GM21526 (cell line): ENCODE data around the gene SPINT3.
"Not testable (repeated sequence)": the region's sequence is repeated elsewhere in the genome, so short reads cannot be mapped to it uniquely, and the experiment has no call there.

Source experiments
- ATAC-seq: cut with Tn5 transposase; IDR thresholded peaks from one replicate; pipeline ENCODE4 v1.9.1; 2021; ENCODE audit warnings: moderate library complexity; ENCODE audit not compliant: unreplicated experiment, low FRiP score

Gene SPINT3

DNA sequence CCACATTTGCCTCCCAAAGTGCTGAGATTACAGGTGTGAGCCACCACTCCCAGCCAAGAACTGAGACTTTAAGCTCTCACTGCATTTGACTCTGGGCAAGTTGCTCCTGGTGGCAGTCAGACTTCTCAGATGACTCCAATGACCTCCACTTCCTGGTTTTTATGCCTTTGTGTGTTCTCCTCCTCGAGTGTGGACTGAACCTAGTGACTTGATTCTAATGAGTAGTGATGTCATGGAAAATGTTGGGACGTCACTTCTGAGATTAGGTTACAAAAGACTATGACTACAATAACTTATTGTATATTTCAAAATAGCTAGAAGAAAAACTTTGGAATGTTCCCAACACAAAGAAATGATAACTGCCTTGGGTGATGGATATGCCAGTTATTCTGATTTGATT is 12.0 kb downstream of the SPINT3 start:
- ATAC-seq: no peak

DNA sequence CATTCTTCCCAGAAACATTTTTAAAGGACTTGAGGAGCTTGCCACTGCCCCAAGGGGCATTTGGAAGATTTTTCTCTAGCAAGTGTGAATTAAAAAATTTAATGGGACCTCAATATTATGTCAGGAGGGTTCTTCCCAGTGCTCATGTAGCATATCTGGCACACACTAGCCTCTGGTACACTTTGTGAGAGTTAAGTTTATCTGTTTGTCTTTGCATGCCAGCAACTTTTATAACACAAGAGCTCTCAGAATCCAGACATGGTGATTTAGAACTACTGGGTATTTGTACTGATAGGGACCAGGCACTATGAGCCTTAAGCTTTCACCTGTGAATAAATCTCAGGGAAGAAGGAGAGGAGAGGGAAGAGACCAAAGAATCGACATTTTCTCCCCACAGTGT is 12.9 kb downstream of the SPINT3 start:
- no peak for ATAC-seq

DNA sequence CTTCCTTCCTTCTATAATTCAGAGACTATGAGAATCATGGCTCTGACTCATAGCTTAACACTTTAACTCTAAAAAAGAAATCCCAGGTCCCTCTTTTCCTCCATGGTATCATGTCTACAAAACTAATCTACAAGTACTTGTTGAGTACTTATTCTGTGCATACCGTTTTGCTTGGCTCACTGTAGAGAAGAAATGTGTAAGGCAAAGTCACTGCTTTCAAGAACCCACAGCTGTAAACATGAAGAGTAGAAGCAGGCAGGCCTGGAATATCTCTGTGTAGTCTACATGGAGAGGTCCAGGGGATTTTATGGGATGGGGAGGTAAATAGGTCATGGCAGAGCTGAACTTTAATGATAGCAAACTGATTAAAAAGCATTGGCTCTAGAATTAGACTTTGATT is 13.8 kb downstream of the SPINT3 start:
- no peak for ATAC-seq

GRCh38 chr20:45500022-45500421 is 15.4 kb downstream of the SPINT3 start:
- ATAC-seq: no peak

GRCh38 chr20:45497971-45498494 is 17.4 kb downstream of the SPINT3 start:
- ATAC-seq: no peak

- ATAC-seq: no peak
These were observed 19.3 kb downstream of the SPINT3 start for GRCh38 chr20:45496166-45496565.

GRCh38 chr20:45495501-45495941 is 19.9 kb downstream of the SPINT3 start:
- no peak for ATAC-seq

- ATAC-seq: no peak
These were observed 26.3 kb downstream of the SPINT3 start for GRCh38 chr20:45489083-45489531.

GRCh38 chr20:45487231-45487635 is 28.2 kb downstream of the SPINT3 start:
- no peak for ATAC-seq

- ATAC-seq: no peak
These were observed 30.0 kb downstream of the SPINT3 start for GRCh38 chr20:45485388-45485787.

- ATAC-seq: no peak
These were observed 30.7 kb downstream of the SPINT3 start for GRCh38 chr20:45484676-45485075.

- ATAC-seq: no peak
These were observed 35.6 kb downstream of the SPINT3 start for GRCh38 chr20:45479822-45480221.

DNA sequence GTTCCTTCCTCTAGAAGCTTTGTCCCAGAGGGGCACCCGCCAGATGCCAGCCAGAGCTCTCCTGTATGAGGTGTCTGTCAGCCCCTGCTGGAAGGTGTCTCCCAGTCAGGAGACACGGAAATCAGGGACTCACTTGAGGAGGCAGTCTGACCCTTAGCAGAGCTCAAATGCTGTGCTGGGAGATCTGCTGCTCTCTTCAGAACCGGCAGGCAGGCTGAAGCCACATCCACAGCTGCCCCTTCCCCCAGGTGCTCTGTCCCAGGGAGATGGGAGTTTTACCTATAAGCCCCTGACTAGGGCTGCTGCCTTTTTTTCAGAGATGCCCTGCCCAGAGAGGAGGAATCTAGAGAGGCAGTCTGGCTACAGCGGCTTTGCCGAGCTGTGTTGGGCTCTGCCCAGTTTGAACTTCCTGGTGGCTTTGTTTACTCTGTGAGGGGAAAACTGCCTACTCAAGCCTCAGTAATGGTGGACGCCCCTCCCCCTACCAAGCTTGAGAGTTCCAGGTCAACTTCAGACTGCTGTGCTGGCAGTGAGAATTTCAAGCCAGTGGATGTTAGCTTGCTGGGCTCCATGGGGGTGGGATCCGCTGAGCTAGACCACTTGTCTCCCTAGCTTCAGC is 37.8 kb downstream of the SPINT3 start:
- not testable (repeated sequence) for ATAC-seq

DNA sequence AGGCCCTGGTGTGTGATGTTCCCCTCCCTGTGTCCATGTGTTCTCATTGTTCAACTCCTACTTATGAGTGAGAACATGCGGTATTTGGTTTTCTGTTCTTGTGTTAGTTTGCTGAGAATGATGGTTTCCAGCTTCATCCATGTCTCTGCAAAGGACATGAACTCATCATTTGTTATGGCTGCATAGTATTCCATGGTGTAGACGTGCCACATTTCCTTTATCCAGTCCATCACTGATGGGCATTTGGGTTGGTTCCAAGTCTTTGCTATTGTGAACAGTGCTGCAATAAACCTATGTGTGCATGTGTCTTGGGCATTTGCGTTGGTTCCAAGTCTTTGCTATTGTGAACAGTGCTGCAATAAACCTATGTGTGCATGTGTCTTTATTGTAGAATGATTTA is 43.1 kb downstream of the SPINT3 start:
- ATAC-seq: not testable (repeated sequence)

DNA sequence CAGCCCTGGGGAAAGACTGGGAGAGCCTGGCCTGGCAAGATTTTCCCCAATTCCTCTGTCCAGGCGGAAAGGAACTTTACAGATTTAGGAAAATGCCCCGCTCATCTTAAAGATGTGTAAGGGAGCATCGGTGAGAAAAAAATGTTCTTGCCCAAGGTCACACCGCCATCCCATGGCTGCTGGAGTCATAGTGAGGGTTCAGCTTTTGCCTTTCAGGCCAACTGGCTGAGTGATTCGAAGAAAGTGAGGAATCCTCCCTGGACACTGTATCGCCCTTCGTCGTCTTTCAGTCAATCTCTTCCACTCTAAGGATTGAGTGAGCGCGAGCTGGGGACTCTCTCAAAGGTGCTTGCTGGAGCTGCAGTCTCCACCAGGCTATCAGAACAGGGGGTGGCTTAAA is 44.5 kb downstream of the SPINT3 start:
- no peak for ATAC-seq

DNA sequence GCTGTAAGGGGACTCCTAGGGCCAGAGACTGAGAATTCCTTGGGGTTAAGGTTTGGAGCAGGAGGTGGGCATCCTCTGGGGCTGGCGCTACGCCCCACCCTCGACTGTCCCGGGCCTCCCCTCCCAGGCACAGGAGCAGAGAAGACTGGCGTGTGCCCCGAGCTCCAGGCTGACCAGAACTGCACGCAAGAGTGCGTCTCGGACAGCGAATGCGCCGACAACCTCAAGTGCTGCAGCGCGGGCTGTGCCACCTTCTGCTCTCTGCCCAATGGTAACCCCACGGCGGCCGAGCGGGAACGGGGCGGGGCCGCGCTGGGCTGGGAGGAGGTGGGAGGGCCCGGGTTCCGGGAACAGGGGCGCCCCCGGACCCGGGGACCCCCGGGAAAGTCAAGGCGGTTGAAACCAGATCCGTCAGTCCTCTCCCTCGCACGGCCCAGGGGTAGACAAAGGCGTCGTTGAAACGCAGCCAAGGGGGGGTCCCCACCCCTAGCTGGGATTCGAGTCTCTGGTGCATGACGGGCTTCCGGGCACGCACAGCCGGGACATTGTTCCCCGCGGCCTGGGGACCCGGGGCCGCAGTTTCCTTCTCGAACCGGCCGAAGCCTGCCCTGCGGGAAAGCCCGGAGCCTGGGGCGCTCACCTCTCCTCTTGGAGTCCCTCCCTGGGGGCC is 45.0 kb downstream of the SPINT3 start:
- no peak for ATAC-seq

- ATAC-seq: no peak
These were observed 45.8 kb downstream of the SPINT3 start, which contains the start of gene WFDC2 for GRCh38 chr20:45469336-45470261. WFDC2 (plus strand) TSS chr20:45469753; CDS start chr20:45469782, 29 bp downstream.

GRCh38 chr20:45467861-45468260 is 47.6 kb downstream of the SPINT3 start:
- ATAC-seq: no peak

GRCh38 chr20:45467172-45467571 is 48.2 kb downstream of the SPINT3 start:
- ATAC-seq: no peak

- no peak for ATAC-seq
These were observed 49.7 kb downstream of the SPINT3 start for GRCh38 chr20:45465491-45466266.
